Fibroblast of peridontal ligament (primary cell): ENCODE results near the gene NOS1.
"Not testable (repeated sequence)": the region's sequence is repeated elsewhere in the genome, so short reads cannot be mapped to it uniquely, and the experiment has no call there.

Source experiments
- DNase-seq: peaks from one replicate; pipeline ENCODE4 v3.0.0-alpha.2; 2010; ENCODE audit errors: extremely low read depth

Gene NOS1

GRCh38 chr12:117262749-117263148, 98.7 kb downstream of the NOS1 start:
- DNase-seq, result no peak

- DNase-seq, result no peak
These were observed 100.2 kb downstream of the NOS1 start for GRCh38 chr12:117261247-117261646.

GRCh38 chr12:117255386-117255785, 106.0 kb downstream of the NOS1 start:
- DNase-seq, result no peak

GRCh38 chr12:117243488-117243887, 117.9 kb downstream of the NOS1 start:
- DNase-seq, result no peak

- no peak for DNase-seq
These were observed 119.7 kb downstream of the NOS1 start for GRCh38 chr12:117241697-117242096.

- DNase-seq, result no peak
These were observed 121.2 kb downstream of the NOS1 start for GRCh38 chr12:117240081-117240755.

DNA sequence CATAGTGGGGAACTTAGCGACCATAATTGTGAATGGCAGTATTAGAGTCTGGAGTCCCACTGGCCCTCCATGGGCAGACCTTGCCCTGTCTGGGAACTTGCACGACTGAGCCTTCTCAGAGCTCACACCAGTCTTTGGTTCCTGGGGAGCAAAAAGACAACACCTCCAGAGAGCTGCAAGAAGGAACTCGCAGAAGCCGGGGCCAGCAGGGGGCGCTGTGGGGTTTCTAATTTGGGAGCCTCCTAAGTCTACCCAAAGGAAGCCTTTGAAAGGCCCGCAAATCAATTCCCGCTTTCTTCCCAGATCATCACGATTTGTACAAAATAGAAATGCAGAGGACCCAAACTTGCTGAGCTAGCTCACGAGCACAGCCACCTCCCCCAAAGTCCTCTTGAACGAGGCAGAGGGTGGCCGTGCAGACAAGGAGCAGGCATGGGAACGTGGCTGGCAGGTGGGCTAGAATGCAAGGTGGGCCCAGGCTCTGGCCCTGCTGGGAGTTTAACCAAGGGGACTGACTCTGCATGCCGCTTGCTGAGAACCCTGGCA, 124.9 kb downstream of the NOS1 start:
- DNase-seq, result peak; percentile 23

DNA sequence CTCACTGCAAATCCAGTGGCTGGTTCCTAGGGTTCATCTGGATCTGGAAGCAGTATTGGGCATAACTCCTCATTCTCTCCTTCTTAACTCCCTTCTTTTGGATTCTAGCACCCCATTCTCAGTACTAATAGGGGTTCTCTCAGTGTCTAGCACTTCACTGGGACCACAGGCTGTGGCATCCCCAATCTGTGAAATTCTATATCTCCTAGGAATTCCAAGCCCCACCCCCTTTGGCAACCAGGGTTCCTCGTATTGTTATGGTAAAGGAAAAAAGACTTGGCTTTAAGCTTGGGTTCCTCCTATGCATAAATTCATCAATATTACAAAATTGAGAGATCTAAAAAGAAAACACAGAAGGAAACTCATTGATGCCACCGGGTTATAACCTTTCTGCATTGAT, 126.2 kb downstream of the NOS1 start:
- no peak for DNase-seq

DNA sequence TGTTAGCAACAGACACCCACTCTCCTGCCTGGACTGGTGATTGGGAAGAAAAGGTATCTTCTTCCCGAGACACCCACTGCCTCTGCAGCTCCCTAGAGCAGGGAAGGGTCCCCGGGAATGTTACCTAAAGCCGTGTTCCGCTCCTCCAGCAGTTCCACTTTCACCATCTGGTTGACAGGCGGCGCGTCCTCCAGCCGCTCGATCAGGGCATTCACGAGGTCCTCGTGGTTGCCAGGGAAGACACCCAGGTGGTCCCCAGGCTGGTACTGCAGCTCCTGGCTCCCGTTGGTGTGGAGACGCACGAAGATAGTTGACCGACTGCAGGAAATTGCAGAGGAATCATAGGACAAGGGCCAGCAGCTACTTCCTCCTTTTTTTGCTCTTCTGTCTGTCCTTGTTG, 127.0 kb downstream of the NOS1 start:
- no peak for DNase-seq

DNA sequence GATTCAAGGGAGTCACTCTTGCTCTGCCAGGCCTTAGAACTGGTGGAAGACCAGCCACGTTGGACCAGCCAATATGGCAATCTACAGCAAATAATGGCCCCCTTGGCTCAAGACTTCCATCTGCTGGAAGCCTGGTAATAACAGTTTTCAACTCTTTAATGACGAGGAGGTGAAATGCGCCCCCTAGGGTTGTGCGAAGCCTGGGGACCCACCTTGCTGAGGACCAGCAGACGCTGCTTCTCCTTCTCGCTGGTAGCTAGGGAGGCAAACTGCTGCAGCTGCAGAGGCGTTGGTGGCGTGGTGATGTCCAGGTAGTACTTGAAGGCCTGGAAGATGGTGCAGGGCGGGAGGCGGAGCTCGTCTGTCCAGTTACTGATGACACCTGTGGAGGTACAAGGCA, 129.7 kb downstream of the NOS1 start:
- DNase-seq, result no peak

DNA sequence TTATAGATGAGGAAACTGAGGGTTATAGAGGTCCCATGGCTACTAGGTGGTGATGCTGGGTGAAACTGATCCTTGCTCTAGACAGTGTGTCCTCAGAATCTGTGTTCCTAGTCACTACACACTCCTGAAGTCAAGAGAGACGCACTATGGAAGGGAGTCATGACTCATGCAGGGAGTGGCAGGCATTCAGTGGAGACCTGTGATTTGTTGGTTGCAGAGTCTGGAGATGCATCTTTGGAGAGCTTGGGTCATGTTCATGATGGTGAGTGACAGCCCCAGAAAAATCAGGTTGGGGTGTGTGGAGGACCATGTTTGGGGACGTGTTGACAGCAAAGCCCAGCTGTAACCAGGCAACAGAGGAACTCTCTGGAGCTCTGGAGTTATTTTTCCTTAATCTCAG, 133.2 kb downstream of the NOS1 start:
- no peak for DNase-seq

- no peak for DNase-seq
These were observed 134.3 kb downstream of the NOS1 start for GRCh38 chr12:117227000-117227653.

GRCh38 chr12:117226505-117226904, 134.9 kb downstream of the NOS1 start:
- DNase-seq, result no peak

GRCh38 chr12:117225179-117225578, 136.2 kb downstream of the NOS1 start:
- no peak for DNase-seq

GRCh38 chr12:117220947-117221346, 140.5 kb downstream of the NOS1 start:
- not testable (repeated sequence) for DNase-seq

- no peak for DNase-seq
These were observed 143.3 kb downstream of the NOS1 start for GRCh38 chr12:117218149-117218548.

DNA sequence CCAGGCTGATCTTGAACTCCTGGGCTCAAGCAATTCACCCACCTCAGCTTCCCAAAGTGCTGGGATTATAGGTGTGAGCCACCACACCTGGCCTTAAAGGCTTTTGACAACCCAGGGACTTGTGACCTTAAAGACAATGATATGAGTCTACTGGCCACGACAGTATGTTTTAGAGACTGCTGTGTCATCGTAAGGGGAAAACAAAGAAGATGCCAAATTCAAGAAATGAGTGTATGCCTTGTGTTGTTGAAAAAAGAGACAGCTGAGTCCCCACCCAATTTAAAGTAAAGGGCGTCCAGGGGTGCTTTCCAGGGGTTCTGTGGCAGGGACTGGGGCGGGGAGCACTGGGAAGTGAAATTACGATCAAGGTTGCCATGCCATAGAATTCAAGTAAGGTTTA, 144.7 kb downstream of the NOS1 start:
- DNase-seq, result no peak

DNA sequence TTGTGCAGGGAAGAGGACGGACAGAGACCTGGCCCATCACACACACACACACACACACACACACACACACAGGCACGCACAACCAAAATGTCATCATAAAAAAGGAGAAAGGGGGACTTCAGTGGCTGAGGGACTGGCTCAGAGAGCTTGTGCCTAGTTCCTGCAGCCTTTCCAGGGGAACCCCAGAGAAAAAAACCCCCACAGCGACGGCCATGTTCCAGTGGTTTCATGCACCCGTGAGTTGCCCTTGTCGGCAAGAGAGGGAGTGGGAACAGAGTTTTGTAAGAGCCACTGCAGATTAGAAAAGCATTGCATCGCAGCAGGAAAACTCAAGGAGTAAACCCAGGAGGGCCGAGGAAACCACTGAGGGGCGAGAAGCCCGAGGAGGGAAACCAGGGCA, 146.6 kb downstream of the NOS1 start:
- DNase-seq, result no peak

- DNase-seq, result no peak
These were observed 148.1 kb downstream of the NOS1 start for GRCh38 chr12:117213295-117213808.

- peak; percentile 90 for DNase-seq
These were observed 148.7 kb downstream of the NOS1 start for GRCh38 chr12:117212563-117213190.

GRCh38 chr12:117210266-117210918, 151.0 kb downstream of the NOS1 start:
- no peak for DNase-seq

DNA sequence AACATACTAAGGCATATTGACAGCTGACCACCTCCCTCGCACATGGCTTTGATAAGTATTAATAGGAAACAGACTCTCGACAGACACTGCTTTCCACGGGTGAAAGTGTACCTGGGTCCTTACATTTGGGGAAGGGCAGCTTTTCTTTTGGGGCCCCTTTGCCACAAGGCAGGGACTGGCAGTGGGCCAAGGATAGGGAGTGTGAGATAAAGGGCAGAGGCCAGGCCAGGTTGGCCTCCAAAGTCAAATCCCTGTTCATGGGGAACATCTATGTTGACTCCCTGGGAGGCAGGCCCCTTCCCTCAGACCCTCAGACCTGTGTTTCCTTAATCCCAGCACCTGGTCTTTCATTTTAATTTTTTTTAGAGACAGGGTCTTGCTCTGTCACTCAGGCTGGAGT, 151.8 kb downstream of the NOS1 start:
- DNase-seq, result no peak
